SIG-M5 (cell line): ENCODE measurements around the gene HADHB.
"Not testable (repeated sequence)": the region's sequence is repeated elsewhere in the genome, so short reads cannot be mapped to it uniquely, and the experiment has no call there.

Source experiments
- DNase-seq: peaks from one replicate; lab custom pipeline; 2025; lab: John Stamatoyannopoulos, UW

Gene HADHB

GRCh38 chr2:26297061-26297460 is 52.3 kb downstream of the HADHB start:
- DNase-seq, result no peak

- DNase-seq, result no peak
These were observed 53.5 kb downstream of the HADHB start for GRCh38 chr2:26298286-26298637.

GRCh38 chr2:26298638-26299393 is 54.1 kb downstream of the HADHB start:
- DNase-seq, result no peak

- no peak for DNase-seq
These were observed 54.8 kb downstream of the HADHB start for GRCh38 chr2:26299471-26300101.

- no peak for DNase-seq
These were observed 55.6 kb downstream of the HADHB start for GRCh38 chr2:26300234-26300925.

- no peak for DNase-seq
These were observed 58.1 kb downstream of the HADHB start for GRCh38 chr2:26302846-26303245.

GRCh38 chr2:26305094-26305493 is 60.4 kb downstream of the HADHB start:
- DNase-seq, result not testable (repeated sequence)

GRCh38 chr2:26305540-26305939 is 60.8 kb downstream of the HADHB start:
- DNase-seq, result no peak

- DNase-seq, result no peak
These were observed 65.2 kb downstream of the HADHB start for GRCh38 chr2:26309921-26310320.

- DNase-seq, result no peak
These were observed 67.7 kb downstream of the HADHB start for GRCh38 chr2:26312471-26312870.

GRCh38 chr2:26313446-26313845 is 68.7 kb downstream of the HADHB start:
- DNase-seq, result no peak

GRCh38 chr2:26314243-26314642 is 69.5 kb downstream of the HADHB start:
- no peak for DNase-seq

- DNase-seq, result no peak
These were observed 71.3 kb downstream of the HADHB start for GRCh38 chr2:26316041-26316440.

- DNase-seq, result no peak
These were observed 72.1 kb downstream of the HADHB start for GRCh38 chr2:26316845-26317244.

GRCh38 chr2:26317377-26318105 is 72.8 kb downstream of the HADHB start:
- no peak for DNase-seq

GRCh38 chr2:26318950-26319349 is 74.2 kb downstream of the HADHB start:
- DNase-seq, result no peak

- DNase-seq, result not testable (repeated sequence)
These were observed 79.7 kb downstream of the HADHB start for GRCh38 chr2:26324479-26324878.

- DNase-seq, result no peak
These were observed 80.2 kb downstream of the HADHB start for GRCh38 chr2:26324903-26325302.

- no peak for DNase-seq
These were observed 81.1 kb downstream of the HADHB start for GRCh38 chr2:26325851-26326250.

- no peak for DNase-seq
These were observed 81.8 kb downstream of the HADHB start for GRCh38 chr2:26326514-26326913.

GRCh38 chr2:26327291-26328272 is 82.8 kb downstream of the HADHB start:
- DNase-seq, result peak; percentile 34
